ENCODE measurements around the gene INPP5D. TPM values are rescaled to one million over a fixed set of nuclear protein-coding genes. Genes with fewer than 3 reads are reported as not detected.

The INPP5D gene
- total and polyA plus RNA-seq, 2 of the 13 experiments (the other 11 are each of a cell fraction or from before 2014, with no cell fraction given): 16.7 to 18.0 TPM

DNA sequence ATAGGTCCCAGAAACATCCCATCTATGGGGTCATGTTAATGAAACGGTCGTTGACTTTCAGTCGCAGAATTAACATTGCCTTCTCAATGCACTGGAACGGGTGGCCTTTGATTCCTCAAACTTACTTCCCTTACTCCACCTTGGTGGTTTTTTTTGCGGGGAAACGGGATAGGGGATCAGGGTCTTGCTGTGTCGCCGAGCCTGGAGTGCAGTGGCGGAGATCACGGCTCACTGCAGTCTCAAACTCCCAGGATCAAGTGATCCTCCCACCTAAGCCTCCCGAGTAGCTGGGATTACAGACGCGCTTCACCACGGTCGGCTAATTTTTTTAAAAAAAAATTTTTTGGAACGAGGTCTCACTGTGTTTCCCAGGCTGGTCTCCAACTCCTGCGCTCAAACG, 192.1 kb downstream of the INPP5D start:
- TF ChIP-seq ZNF263 (CRISPR knock-in tag; IDR thresholded peaks at IDR 0.05) (peak; percentile 50; the same call in 1 of the 2 replicates), ASH2L (IDR thresholded peaks at IDR 0.05; ENCODE audit: insufficient read length, low read depth, low read length) (peak; percentile 10), ELF4 (CRISPR knock-in tag; IDR thresholded peaks at IDR 0.05; ENCODE audit: borderline replicate concordance) (0 out of 2 replicates have a peak, but pooled peaks have one; percentile 2), BCL6 (CRISPR knock-in tag; IDR thresholded peaks at IDR 0.05) (no peak), CCDC6 (CRISPR knock-in tag; IDR thresholded peaks at IDR 0.05) (0 out of 2 replicates have a peak, but pooled peaks have one; percentile 4), ZNF143 (CRISPR knock-in tag; IDR thresholded peaks at IDR 0.05) (no peak), ZNF484 (CRISPR knock-in tag; IDR thresholded peaks at IDR 0.05; ENCODE audit: borderline replicate concordance, low read depth) (0 out of 2 replicates have a peak, but pooled peaks have one; percentile 10)
- TF ChIP-seq, protein P1, sequence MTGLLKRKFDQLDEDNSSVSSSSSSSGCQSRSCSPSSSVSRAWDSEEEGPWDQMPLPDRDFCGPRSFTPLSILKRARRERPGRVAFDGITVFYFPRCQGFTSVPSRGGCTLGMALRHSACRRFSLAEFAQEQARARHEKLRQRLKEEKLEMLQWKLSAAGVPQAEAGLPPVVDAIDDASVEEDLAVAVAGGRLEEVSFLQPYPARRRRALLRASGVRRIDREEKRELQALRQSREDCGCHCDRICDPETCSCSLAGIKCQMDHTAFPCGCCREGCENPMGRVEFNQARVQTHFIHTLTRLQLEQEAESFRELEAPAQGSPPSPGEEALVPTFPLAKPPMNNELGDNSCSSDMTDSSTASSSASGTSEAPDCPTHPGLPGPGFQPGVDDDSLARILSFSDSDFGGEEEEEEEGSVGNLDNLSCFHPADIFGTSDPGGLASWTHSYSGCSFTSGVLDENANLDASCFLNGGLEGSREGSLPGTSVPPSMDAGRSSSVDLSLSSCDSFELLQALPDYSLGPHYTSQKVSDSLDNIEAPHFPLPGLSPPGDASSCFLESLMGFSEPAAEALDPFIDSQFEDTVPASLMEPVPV (CRISPR knock-in tag; IDR thresholded peaks at IDR 0.05): 0 out of 2 replicates have a peak, but pooled peaks have one; percentile 0
- Histone ChIP-seq H3K4me2 (ENCODE audit: low read depth, low read length) (peak overlapping the region; percentile 88), H2AFZ (ENCODE audit: low read length) (peak overlapping the region; percentile 67), H3K9ac (ENCODE audit: insufficient read depth, low read depth, low read length) (peak overlapping the region; percentile 90), H3K27ac (ENCODE audit: extremely low read length, insufficient read depth, low read length) (peak overlapping the region; percentile 82), H3K9me3 (ENCODE audit: low read length) (no peaks in the 10 kb centered on the region), H4K20me1 (ENCODE audit: insufficient read depth, low read length) (peaks cover 3% of the 10 kb centered on the region; the same call in 1 of the 2 replicates), H3K4me3 (replicated peaks in 1 of 3; ENCODE audit: insufficient read depth in 1 of 3, low read depth in 2 of 3, low read length in 3 of 3) (peak overlapping the region; percentile 88 to 98 (median 90)), H3K36me3 (replicated peaks in 1 of 2; ENCODE audit: control insufficient read depth in 1 of 2, insufficient read depth in 2 of 2, low read length in 2 of 2) (peaks cover 7 to 18% of the 10 kb centered on the region in 2 experiments; a peak in 4 of 5 replicates), H3K79me2 (ENCODE audit: insufficient read depth, low read length) (peaks cover 42% of the 10 kb centered on the region), H3K27me3 (ENCODE audit: control insufficient read depth in 1 of 2, insufficient read depth in 2 of 2, low read length in 2 of 2) (no peaks in the 10 kb centered on the region; a peak in 1 of 5 replicates), H3K4me1 (ENCODE audit: insufficient read depth, low read length) (peaks cover 47% of the 10 kb centered on the region)
- FAIRE-seq (no peak), ATAC-seq (peak; percentile 23), DNase-seq (ENCODE audit: low spot score) (no peak)
- CTCF ChIA-PET (ENCODE audit: low intra/inter-chr PET ratio, low total read pairs): interaction anchor here (2.1 kb wide), 1 partner anchor 154 kb away, joined by 10 read pairs; no protein-coding TSS in a partner anchor
- POLR2A ChIA-PET: interaction anchor here (1.2 to 1.4 kb wide), 2 partner anchors 191 to 394 kb away, joined by 7 to 9 read pairs; partner anchors contain the start of gene INPP5D
- in situ Hi-C loops (cut with HindIII; ENCODE audit: extremely low pct_ligation_motif_present, low pct_unique_long_range_greater_than_20kb): loop anchor here (5.0 kb wide), 1 partner anchor 395 kb away; no protein-coding TSS in a partner anchor
- intact Hi-C loops (cut with micrococcal nuclease; ENCODE audit: unreplicated experiment): loop anchor here (2.0 to 10.0 kb wide), 4 partner anchors 103 to 490 kb away; partner anchors contain the start of genes DGKD and NGEF
- no TSS peak for BruUV-seq (replicated peaks)
- WGBS (ENCODE audit: low lambda C conversion rate): 2% methylated on average over 18 of the region's 18 CpGs
